HG03097 (cell line): ENCODE results near the gene P4HB.
"Not testable (repeated sequence)": the region's sequence is repeated elsewhere in the genome, so short reads cannot be mapped to it uniquely, and the experiment has no call there.

Experiments
- ATAC-seq: cut with Tn5 transposase; IDR thresholded peaks from one replicate; pipeline ENCODE4 v1.9.1; 2021; ENCODE audit not compliant: unreplicated experiment, low FRiP score

The P4HB gene

DNA sequence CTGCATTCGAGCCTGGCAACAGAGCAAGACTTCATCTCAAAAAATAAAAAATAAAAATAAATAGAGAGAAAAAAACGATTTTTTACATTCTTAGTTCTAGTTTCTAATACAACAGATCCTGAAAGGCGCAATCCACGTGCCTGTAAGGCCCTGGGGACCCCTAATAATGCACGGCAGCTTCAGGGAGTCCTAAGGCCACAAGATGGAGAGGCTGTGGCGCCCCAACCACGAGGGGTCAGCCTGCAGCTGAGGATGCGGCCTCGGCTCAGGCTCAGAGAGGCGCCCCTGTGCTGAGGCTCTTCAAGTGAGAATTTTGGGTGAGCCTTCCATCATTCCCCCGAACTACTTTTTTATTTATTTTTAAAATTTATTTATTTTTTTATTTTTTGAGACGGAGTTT lies 10.9 kb downstream of the P4HB start:
- ATAC-seq, result no peak

DNA sequence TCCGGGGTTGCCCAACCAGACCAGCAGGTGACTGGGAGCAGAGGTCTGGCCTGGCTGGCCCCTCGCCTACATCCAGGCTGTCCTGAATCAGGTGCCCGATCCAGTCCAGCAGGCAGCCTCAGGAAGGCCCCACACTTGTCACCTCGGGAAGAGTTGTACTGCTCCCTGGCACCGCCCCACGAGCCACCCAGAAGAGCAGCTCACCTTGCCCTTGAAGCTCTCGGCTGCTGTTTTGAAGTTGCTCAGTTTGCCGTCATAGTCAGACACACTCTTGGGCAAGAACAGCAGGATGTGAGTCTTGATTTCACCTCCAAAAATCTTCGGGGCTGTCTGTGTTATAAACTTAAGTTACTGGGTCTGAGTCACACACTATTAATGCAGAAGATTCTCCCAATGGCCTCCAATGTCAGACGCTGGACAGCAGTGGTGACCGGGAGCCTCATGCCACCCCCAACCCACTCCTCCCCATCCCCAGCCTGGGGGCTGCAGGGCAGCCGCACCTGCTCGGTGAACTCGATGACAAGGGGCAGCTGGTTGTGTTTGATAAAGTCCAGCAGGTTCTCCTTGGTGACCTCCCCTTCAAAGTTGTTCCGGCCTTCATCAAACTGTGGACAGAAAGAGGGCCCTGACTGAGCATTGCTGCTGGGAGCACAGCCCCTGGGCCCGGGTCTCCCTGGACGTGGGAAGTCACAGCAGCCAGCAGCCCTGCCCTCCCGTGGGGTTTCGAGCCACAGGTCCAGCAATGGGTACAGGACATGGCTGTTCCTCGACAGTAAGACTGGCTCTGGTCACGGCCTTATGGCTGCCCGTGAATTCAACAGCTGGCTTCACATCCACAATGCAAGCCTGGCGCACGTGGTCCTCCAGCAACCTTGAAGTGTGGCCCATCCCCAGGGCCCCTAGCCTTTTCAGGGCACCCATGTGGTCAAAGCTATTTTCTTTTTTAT lies 13.3 kb downstream of the P4HB start:
- ATAC-seq, result no peak

DNA sequence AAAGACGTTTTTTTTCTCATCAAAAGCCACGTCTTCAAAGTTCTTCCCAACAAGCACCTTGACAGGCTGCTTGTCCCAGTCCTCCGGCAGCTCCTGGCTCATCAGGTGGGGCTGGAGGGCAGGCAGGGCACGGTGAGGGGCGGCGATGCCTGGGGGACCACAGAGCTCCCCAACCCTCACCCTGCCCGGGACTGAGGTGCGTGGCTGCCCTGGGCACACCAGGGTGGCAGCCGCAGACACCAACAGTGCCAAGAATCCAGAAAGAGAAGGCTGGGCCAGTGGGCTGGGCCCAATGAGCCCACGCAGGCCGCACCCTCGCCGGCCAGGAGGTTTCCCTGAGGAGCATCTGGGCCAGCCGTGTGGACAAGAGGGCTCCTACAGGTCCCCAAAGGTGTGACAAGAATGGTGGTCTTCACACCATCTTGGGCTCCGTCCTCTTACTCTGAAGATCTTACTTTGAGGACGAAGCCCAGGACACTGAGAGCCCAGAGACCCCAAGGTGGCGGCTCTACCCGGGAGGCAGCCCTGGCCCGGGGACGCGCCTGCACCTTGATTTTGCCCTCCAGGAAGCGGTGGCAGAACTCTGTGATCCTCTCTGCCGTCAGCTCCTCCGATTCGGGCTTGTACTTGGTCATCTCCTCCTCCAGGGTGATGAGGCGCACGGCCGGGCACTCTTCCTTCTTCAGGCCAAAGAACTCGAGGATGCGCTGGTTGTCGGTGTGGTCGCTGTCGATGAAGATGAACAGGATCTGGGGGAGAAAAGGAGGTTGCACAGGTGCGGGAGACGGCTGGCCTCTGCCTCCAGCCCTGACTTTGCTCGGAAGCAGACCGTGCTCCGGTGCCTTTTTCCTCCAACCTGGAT lies 14.2 kb downstream of the P4HB start:
- no peak for ATAC-seq

DNA sequence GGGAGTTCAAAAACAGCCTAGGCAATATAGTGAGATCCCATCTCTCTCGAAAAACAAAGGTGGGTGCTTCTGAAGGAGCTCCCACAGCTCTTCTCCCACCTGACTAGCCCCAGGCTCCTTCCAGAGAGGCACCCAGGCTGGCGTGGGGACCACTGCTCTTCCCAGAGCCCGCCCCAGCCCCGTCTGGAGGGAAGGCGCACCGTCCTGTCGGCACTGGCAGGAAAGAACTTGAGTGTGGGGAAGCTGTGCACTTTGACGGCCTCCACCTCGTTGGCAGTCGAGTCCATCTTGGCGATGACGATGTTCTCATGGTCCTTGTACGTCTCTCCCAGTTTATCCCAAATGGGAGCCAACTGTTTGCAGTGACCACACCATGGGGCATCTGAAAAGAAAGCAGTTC lies 15.0 kb downstream of the P4HB start:
- ATAC-seq, result no peak

DNA sequence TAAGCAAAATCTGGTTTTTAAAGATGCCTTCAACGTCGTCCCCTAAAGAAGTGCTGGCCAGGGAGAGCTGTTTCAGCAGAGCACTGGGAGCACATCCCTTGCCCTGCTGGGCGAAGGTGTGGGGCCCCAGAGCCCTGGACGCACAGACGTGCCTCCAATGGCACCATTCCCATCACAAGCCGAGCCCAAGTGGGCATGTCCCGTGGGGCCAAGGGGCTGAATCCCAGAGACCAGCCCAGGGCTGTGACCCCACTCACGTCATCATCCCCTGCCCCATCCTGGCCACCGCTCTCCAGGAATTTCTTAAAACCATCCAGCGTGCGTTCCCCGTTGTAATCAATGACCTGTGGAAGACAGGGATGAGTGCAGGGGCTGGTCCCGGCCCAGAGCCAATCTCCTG lies 15.4 kb downstream of the P4HB start:
- no peak for ATAC-seq

DNA sequence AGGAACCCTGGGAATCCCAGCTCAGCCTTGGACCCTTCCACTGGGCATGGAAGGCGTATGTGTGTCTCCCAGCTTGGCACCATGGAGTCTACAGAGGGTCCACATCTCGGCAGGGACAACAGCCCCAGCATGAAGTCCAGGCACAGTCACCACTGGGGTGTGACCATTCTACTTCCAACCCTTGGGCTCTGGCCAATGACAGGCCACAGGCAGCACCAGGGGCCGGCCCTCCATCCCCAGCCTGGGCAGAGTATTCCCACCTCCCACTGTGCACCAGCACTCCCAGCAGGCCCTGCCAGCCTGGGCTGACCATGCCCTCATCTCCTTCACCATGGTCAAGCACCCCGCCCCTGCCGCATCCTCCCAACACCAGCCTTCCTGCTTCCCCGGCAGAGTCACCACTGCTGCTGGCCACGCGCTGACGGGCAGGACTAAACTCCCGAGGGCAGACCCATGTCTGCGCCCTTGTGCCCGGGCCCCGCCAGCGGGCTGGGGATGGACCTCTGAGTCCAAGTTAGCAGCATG lies 15.9 kb downstream of the P4HB start:
- ATAC-seq, result no peak

DNA sequence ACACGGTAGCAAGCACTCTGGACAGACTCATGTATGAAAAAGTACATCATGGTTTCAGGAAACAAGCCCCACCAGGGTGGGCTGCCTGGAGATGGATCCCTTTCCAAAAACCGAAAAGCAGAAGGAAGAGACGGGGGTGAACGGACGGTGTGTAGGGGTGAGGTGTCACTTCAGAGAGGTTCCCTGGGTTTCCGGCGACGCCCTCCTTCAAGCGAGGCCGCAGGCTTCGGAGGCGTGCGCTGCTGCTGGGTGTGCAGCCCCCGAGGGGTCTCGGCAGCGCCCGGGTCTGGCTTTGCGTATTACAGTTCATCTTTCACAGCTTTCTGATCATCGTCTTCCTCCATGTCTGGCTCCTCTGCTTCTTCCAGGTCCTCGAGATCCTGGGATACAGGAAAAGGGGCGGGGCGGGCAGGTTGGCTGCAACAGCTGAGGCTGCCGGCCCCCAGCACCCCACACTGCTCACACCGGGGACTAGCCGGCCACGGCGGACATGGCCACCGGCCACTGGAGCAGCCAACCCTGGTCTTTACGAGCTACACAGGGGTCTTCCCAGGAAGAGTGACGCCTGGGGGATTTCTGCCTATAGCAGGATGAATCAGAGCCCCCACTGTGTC lies 16.5 kb downstream of the P4HB start:
- ATAC-seq, result no peak

DNA sequence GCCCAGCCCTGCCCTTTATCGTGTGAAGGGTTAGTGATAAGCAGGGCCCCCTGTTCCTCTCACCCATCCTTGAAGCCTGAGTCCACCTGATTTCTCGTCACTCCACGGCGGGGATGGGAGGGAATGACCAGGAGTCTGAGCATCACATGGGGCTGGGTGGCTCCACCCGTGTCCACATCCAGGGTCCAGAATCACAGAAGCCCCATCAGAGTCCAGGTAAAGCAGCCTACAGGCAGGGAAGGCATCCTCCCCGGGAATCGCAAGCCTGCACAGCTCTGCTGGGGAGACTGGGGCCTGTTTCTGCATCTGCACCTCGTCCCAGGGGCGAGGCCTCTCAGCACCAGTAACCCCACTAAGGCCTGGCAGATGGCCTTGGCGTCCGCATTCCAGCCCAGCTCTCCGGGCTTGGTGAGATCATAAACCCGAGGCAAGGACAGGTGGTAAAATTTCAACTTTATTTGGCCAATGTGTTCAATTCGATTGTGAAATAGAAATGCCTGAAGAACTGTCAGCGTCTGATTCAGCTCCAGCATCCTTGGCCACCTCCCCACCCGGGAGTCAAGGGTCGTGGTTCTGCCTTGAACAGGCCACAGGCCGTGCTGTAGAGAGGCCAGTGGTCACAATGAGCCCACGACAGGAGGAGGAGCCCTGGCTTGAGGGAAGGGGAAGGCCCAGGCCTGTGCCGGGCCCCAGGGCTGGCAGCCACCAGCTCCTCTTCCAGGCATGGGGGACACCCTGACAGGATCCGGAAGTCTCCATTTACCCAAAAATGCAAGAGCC lies 17.4 kb downstream of the P4HB start:
- ATAC-seq, result no peak

DNA sequence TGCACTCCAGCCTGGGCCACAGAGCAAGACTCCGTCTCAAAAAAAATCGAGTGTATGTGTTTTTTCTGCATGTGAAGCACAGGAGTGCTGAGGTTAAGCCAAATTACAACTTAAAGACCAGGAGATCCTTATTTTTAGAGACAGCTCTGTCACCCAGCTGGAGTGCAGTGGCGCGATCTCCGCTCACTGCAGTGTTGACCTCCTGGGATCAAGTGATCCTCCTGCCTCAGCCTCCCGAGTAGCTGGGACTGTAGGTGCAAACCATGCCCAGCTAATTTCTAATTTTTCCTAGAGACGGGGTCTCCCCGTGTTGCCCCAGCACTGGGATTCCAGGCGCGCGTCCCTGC lies 18.0 kb downstream of the P4HB start:
- no peak for ATAC-seq

DNA sequence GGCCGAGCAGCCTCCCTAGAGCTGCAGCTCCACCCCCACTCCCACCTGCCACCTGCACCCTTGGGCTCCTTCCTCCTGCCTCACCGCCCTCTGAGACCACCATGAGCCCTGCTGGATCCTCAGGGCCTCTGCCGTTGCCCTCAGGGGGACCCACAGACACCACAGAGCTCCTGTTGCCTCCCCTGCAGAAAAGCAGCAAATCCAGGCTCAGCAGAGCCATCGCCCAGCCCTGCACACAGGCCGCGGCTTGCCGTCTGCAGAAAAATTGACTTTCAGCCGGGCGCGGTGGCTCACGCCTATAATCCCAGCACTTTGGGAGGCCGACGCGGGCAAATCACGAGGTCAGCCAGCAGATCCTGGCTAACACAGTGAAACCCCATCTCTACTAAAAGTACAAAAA lies 18.5 kb downstream of the P4HB start:
- ATAC-seq, result no peak

DNA sequence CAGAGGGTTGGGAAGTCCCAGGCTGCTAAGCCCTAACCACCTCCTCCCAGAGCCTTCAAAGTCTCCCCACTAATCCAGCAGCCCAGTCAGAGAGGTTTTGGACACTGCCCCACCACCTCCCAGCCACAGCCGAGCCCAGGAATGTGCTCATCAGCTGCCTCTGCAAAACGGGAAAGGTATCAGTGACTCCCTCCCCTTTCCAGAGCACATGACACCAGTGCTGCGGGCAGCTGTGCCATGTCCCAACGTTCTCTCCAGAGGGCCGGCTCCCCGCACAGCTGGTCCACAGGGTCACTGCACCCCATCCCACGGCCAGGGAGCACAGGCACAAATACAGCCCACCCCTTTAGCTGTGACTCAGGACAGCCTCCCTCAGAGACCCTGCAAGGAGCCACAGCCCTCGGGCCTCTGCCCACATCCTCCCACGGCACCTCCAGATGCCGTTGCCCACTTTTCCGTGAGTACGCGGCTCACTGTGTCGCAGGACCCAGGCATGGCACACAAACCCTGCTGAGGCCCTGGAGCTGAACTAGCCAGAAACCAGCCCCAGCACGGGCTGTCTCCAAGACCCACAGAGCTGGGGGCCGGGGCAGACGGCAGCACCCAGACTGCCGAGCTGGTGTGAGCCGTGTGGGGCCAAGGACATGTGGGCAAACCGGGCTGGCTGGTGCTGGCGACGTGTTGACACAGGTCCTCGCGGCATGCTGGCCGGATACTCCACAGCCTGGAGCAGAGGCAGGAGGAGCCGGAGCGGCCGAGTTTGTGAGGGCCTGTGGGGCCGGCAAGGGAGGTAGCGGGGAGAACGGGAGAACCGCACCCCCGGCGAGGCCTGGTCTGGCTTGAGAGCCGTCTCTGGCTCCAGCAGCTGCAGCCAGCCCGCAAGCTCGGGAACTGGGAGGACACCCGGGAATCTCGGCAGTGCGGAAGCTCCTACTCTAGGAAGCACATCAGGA lies 19.2 kb downstream of the P4HB start:
- ATAC-seq, result no peak

DNA sequence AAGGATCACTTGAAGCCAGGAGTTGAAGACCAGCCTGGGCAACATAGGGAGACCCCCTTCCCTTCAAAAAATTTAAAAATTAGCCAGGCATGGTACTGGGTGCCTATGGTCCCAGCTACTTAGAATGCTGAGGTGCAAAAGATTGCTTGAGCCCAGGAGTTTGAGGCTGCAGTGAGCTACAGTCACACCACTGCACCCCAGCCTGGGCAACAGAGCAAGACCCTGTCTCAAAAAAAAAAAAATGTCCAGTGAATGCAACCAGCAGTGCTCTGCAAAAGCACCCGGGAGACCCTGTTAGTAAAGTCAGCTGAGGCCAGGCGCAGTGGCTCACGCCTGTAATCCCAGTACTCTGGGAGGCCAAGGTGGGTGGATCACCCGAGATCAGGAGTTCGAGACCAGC lies 20.3 kb downstream of the P4HB start:
- ATAC-seq, result not testable (repeated sequence)

DNA sequence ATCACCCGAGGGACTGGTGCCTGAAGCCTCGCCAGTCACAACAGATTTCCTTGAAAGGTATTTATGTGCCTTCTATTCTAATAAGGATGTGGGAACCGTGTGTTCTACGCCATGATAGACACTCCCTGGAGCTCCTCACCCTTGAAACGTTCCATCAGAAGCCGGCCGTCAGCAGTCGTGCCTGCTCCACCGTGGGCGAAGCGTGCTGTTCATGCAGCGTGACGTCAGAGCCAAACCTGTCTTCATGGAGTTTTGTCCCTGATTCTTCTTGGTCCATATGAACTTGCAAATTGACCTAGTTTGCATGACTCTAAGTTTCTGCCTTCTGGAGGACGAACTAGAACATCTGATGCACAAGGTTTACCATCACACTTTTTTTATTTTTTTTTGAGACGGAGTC lies 21.0 kb downstream of the P4HB start:
- ATAC-seq, result no peak

DNA sequence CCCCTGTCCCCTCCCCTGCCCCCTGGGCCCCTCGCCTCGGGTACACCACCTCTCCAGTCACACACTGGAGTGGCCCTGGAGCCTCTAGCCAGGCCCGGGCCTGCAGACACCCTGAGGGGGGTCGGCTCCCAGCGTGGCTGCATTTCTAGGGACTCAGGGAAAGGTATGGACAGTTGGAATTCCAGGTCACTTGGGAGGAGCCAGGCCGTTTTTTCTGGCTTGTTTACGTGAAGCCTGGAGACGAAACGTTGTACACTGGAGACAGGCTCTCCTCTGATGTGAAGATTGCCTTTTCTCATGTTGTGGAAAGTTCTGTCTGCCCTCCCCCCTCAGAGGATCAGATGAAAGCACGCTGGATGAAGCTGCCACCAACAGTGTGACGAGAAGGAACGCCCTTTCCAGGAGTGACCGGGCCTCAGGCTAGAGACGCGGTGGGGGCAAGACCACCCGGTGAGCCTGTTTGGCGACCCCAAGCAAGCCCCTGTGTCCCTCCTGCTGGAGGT lies 21.5 kb downstream of the P4HB start:
- no peak for ATAC-seq

DNA sequence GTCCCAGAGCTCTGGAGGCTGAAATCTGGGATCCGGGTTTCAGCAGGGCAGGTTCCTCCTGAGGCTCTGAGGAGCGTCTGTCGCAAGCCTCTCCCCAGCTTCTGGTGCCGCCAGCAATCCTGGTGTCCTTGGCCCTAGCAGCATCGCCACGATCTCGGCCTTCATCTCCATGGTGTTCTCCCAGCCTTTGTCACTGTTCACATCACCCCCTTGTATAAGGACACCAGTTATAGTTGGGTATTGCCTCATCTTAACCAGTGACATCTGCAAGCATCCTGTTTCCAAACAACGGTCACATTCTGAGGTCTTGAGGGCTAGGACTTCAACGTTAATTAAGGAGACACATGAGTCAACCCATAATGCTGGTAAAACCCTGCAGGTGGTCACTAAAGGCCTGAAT lies 22.7 kb downstream of the P4HB start:
- no peak for ATAC-seq

DNA sequence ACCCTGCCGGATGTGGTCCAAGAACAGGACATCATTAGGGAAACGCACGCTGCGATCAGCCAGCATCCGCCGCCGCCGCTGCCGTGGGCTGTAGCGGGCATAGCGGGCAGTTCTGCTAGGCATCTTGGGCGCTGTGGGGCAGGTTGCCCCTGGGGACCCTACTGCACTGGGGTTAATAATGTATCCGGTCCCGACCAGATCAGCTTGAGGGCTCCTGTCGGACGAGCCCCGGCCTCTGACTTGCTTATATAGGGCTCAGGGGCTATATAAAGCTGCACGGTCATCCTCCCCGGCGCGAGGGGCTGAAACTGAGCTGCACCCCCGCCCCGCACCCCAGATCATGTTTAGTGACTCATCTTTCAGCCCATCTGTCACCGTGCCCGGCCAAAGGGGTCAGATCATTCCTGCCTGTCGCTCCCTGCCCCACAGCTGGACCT lies 25.5 kb downstream of the P4HB start, which contains the start of gene PPP1R27:
Gene PPP1R27 (minus strand): TSS at position 220 of the 437 bp plus-strand sequence. CDS start 97 bp downstream, at position 123.
- no peak for ATAC-seq

DNA sequence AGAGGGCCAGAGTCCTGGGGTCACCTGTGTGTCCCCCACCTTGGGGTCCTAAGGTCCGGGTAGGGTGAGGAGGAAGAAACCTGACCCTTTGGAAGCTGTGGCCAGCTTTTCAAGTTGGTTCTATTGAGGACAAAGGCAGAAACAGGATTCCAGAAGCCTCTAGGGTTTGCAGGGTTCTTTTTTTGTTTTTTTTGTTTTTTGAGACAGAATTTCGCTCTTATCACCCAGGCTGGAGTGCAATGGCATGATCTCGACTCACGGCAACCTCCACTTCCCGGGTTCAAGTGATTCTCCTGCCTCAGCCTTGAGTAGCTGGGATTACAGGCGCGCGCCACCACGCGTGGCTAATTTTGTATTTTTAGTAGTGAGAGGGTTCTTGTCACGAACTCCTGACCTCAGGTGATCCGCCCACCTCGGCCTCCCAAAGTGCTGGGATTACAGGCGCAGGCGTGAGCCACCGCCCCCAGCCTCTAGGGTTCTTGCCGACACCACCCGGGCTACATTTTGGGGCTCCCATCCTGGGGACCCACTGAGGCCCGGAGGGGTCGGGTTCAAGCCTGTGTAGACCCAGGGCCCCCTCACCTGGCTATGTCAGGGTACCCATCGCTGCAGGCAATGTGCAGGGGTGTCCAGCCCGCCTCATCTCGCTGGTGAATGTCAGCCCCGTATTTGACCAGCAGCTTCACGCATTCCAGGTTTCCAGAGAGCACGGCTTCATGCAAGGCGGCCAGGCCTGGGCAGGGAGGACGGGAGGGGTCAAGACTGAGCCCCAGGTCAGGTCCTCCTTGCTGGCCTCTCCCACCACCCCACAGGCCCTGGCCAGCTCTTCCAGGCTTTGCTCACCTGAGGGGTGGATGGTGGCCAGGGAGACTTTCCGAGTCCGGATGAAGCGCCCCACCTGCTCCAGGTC lies 26.2 kb downstream of the P4HB start:
- peak; percentile 1 for ATAC-seq
